GM12892 (cell line): ENCODE results near the gene DAZAP2.

ENCODE experiments used
- POLR2A ChIP-seq: IDR thresholded peaks from 2 replicates; pipeline ENCODE4 v1.6.1; 2011; ENCODE audit warnings: low read depth, low read length, control low read depth
- TAF1 ChIP-seq: IDR thresholded peaks from 2 replicates; pipeline ENCODE4 v1.6.1; 2011; ENCODE audit warnings: low read depth, mild to moderate bottlenecking, control low read depth, low read length, borderline replicate concordance

- no peak for TF ChIP-seq TAF1
- TF ChIP-seq POLR2A, result no peak
Measured at GRCh38 chr12:51240971-51241370, 2.3 kb downstream of the DAZAP2 start.
